ENCODE results near the gene CACNG6. TPM values are rescaled to one million over a fixed set of nuclear protein-coding genes. Genes with fewer than 3 reads are reported as not detected.

CACNG6 gene, protein sequence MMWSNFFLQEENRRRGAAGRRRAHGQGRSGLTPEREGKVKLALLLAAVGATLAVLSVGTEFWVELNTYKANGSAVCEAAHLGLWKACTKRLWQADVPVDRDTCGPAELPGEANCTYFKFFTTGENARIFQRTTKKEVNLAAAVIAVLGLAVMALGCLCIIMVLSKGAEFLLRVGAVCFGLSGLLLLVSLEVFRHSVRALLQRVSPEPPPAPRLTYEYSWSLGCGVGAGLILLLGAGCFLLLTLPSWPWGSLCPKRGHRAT
- total RNA-seq (2014; rRNA removed; shearing (Covaris generic)) (not detected in 2 replicates), polyA plus RNA-seq (2016; fragmentation: Nextera tagmentation; extraction: Ambion mirVana) (not detected in 2 replicates)

DNA sequence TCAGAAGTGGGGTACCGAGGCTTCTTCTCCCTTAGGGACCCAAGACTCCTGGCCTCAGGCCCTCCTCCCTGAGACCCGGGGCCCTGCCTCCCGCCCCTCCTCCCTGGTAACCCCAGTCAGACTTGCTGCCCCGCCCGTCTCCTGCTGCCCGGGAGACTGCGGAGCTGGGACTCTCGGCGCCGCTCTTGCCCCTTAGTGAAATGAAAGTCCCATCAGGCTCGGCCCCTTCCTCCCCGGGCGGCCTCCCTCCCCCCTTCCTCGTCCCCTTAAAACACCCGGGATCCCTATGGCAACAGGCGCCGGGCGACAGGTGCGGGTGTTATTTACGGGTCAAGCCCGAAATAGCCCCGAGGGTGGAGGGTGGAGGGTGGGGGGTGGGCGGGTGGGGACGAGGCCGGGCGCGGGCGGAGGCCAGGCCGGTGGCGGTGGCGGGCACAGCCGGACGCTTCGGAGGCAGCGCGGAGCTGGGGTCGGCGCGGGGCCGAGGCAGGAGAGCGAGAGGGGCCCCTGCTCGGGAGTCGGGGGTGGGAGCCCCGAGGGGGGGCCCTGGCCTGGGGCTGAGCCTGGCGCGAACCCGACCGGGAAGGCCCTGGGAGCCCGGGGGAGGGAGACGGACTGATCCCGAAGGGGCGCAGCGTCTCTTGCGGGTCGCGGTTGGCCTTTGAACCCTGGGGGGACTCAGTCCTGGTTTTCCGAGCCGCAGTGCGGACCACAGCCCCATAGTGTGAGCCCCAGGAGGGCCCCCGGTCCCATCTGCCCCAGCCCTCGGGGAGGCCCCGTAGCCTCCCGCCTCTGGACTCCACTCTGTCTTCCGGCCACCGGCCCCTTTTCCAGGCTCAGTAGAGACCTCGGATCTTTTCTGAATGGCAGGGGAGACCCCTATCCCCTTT lies at the start of gene CACNG6:
Gene CACNG6, plus strand, starts transcription at position 414 of the 890 bp plus-strand sequence. CDS start 1,241 bp downstream, outside the sequence.
- 8 to 10% methylated on average over 24 to 65 of the region's 66 CpGs for WGBS, 2 experiments (ENCODE audit: low coverage in 1 of 2, low lambda C conversion rate in 2 of 2, missing lambda C conversion rate in 2 of 2)
- Histone ChIP-seq H3K79me2 (ENCODE audit: insufficient read depth) (no peaks in the 10 kb centered on the region), H3K9me3 (ENCODE audit: low read depth) (no peaks in the 10 kb centered on the region), H3F3A (ENCODE audit: insufficient read depth) (0 out of 2 replicates have a peak, but pooled peaks cover 7% of the 10 kb centered on the region), H3K27me3 (replicated peaks; ENCODE audit: insufficient read depth) (peaks cover 10% of the 10 kb centered on the region), H3K4me2 (ENCODE audit: unreplicated experiment) (peak within 1 kb of the TSS; percentile 7), H3K9me2 (ENCODE audit: insufficient read depth) (no peaks in the 10 kb centered on the region), H3K27ac (no peak within 1 kb of the TSS), H3K36me3 (ENCODE audit: low read depth) (no peaks in the 10 kb centered on the region), H3K4me3 (no peak within 1 kb of the TSS; the same call in 1 of the 2 replicates), H2AFZ (no peak within 1 kb of the TSS), H4K20me1 (ENCODE audit: insufficient read depth) (no peaks in the 10 kb centered on the region), H3K4me1 (ENCODE audit: insufficient read depth) (peaks cover 3% of the 10 kb centered on the region; the same call in 1 of the 2 replicates), H3K9ac (no peak within 1 kb of the TSS)
- in situ Hi-C loops (cut with MboI), result no loop called here
- TF ChIP-seq EZH2 (IDR thresholded peaks at IDR 0.05; ENCODE audit: insufficient read depth, poor library complexity, severe bottlenecking) (no peak), EZH2phosphoT487 (IDR thresholded peaks at IDR 0.05; ENCODE audit: insufficient read depth, low read depth) (0 out of 2 replicates have a peak, but pooled peaks have one; percentile 45)
- peak; percentile 32 for DNase-seq

DNA sequence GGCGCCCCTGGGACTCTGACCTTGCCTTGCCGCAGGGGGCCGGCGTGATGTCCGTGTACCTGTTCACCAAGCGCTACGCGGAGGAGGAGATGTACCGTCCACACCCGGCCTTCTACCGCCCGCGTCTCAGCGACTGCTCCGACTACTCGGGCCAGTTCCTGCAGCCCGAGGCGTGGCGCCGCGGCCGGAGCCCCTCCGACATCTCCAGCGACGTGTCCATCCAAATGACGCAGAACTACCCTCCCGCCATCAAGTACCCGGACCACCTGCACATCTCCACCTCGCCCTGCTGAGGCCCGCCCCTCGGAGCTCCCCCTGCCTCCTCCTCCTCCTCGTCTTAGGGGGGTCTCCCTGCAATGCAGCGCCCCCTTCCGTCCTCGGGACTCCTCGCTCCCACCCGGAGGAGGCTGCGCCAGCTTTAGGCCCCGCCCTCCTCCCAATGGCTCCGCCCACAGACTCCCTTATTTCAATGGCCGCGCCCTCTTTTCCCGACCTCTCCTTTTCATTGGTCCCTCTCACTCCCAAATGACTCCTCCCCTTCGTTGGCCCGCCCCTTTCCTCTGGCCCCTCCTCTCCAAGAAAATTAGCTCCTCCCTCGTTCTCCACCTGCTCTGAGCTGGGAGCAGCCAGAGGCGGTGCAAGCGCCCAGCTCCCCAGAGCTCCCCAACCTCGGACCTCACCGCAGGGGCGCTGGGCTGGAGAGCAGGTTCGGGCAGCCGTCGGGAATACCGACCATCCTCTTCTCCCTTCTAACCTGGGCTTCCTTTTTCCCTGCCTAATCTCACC lies 49.2 kb upstream of the CACNG6 start:
- H3F3A ChIP-seq (ENCODE audit: insufficient read depth), result no peaks in the 10 kb centered on the region
- no peaks in the 10 kb centered on the region for H3K4me1 ChIP-seq (ENCODE audit: insufficient read depth)

DNA sequence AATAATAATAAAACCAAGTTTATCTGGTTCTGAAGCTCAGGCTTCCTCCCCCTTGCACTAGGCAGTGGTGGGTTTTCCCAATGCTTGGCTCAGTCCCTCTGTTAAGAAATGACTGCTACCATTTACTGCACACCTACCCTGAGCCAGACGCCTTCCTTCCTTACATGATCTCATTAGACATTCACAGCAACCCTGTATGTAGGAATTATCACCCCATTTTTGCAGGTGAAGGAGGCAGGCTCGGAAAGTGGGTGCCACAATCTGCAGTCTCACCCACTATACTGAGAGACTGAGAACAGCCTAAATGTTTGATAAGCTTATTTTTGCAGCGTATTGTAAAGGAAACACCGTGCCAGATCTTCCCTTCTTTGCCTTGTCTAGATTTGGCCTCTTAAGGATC lies 47.0 kb upstream of the CACNG6 start:
- Histone ChIP-seq H3K4me1 (ENCODE audit: insufficient read depth) (no peaks in the 10 kb centered on the region), H3K36me3 (ENCODE audit: low read depth) (no peaks in the 10 kb centered on the region), H3K27ac (no peak overlapping the region), H3K4me2 (ENCODE audit: unreplicated experiment) (no peak overlapping the region), H3K79me2 (ENCODE audit: insufficient read depth) (no peaks in the 10 kb centered on the region), H4K20me1 (ENCODE audit: insufficient read depth) (no peaks in the 10 kb centered on the region), H3K9ac (no peak overlapping the region), H3K27me3 (replicated peaks; ENCODE audit: insufficient read depth) (peaks cover 39% of the 10 kb centered on the region), H3K9me2 (ENCODE audit: insufficient read depth) (no peaks in the 10 kb centered on the region), H3K9me3 (ENCODE audit: low read depth) (no peaks in the 10 kb centered on the region), H2AFZ (no peak overlapping the region), H3F3A (ENCODE audit: insufficient read depth) (no peaks in the 10 kb centered on the region), H3K4me3 (no peak overlapping the region)
- no peak for DNase-seq
- TF ChIP-seq EZH2 (IDR thresholded peaks at IDR 0.05; ENCODE audit: insufficient read depth, poor library complexity, severe bottlenecking) (no peak), EZH2phosphoT487 (IDR thresholded peaks at IDR 0.05; ENCODE audit: insufficient read depth, low read depth) (no peak)
- in situ Hi-C loops (cut with MboI), result no loop called here
- WGBS, 2 experiments (ENCODE audit: low coverage in 1 of 2, low lambda C conversion rate in 2 of 2, missing lambda C conversion rate in 2 of 2), result 63 to 67% methylated on average over 4 of the region's 4 CpGs

More for the DNA sequence above, 49.2 kb upstream of the CACNG6 start:
- Histone ChIP-seq H3K9me3 (ENCODE audit: low read depth) (no peaks in the 10 kb centered on the region), H3K79me2 (ENCODE audit: insufficient read depth) (no peaks in the 10 kb centered on the region), H3K9me2 (ENCODE audit: insufficient read depth) (no peaks in the 10 kb centered on the region), H3K27me3 (replicated peaks; ENCODE audit: insufficient read depth) (peaks cover 35% of the 10 kb centered on the region), H3K4me3 (no peak overlapping the region), H4K20me1 (ENCODE audit: insufficient read depth) (no peaks in the 10 kb centered on the region), H3K9ac (no peak overlapping the region), H3K4me2 (ENCODE audit: unreplicated experiment) (no peak overlapping the region), H2AFZ (no peak overlapping the region), H3K27ac (no peak overlapping the region), H3K36me3 (ENCODE audit: low read depth) (no peaks in the 10 kb centered on the region)
- in situ Hi-C loops (cut with MboI), result no loop called here
- DNase-seq, result peak; percentile 33
- TF ChIP-seq EZH2 (IDR thresholded peaks at IDR 0.05; ENCODE audit: insufficient read depth, poor library complexity, severe bottlenecking) (no peak), EZH2phosphoT487 (IDR thresholded peaks at IDR 0.05; ENCODE audit: insufficient read depth, low read depth) (no peak)
- 8 to 13% methylated on average over 43 to 53 of the region's 55 CpGs for WGBS, 2 experiments (ENCODE audit: low coverage in 1 of 2, low lambda C conversion rate in 2 of 2, missing lambda C conversion rate in 2 of 2)

DNA sequence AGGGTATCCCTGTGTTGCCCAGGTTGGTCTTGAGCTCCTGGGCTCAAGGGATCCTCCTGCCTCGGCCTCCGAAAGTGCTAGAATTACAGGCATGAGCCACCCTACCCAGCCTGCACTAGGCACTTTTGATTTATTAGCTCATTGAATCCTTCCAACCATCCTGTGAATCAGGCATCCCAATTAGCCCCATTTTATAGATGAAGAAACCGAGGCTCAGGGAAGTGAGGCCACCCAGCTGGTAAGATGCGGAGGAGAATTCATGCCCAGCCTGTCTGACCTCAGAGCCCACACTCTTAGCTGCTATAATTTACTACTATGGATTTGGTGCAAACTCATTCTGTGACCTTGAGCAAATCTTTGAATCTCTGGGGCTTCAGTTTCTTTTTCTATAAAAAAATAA lies 46.5 kb upstream of the CACNG6 start:
- no peaks in the 10 kb centered on the region for H3K9me2 ChIP-seq (ENCODE audit: insufficient read depth)

More for the DNA sequence above, 46.5 kb upstream of the CACNG6 start:
- no peaks in the 10 kb centered on the region for H4K20me1 ChIP-seq (ENCODE audit: insufficient read depth)
- H3K4me2 ChIP-seq (ENCODE audit: unreplicated experiment), result no peak overlapping the region
- H3K4me3 ChIP-seq, result no peak overlapping the region
- H2AFZ ChIP-seq, result no peak overlapping the region
- no peak for DNase-seq
- in situ Hi-C loops (cut with MboI), result no loop called here
- H3F3A ChIP-seq (ENCODE audit: insufficient read depth), result no peaks in the 10 kb centered on the region
- H3K9ac ChIP-seq, result no peak overlapping the region
- no peak for TF ChIP-seq EZH2phosphoT487 (IDR thresholded peaks at IDR 0.05; ENCODE audit: insufficient read depth, low read depth)
- no peak for TF ChIP-seq EZH2 (IDR thresholded peaks at IDR 0.05; ENCODE audit: insufficient read depth, poor library complexity, severe bottlenecking)
- H3K9me3 ChIP-seq (ENCODE audit: low read depth), result no peaks in the 10 kb centered on the region
- no peaks in the 10 kb centered on the region for H3K4me1 ChIP-seq (ENCODE audit: insufficient read depth)
- H3K79me2 ChIP-seq (ENCODE audit: insufficient read depth), result no peaks in the 10 kb centered on the region
- no peaks in the 10 kb centered on the region for H3K36me3 ChIP-seq (ENCODE audit: low read depth)
- WGBS, 2 experiments (ENCODE audit: low coverage in 1 of 2, low lambda C conversion rate in 2 of 2, missing lambda C conversion rate in 2 of 2), result 73 to 78% methylated on average over 4 of the region's 4 CpGs
- no peak overlapping the region for H3K27ac ChIP-seq
- H3K27me3 ChIP-seq (replicated peaks; ENCODE audit: insufficient read depth), result peaks cover 39% of the 10 kb centered on the region
